ENCODE results near the gene USP21.

DNA sequence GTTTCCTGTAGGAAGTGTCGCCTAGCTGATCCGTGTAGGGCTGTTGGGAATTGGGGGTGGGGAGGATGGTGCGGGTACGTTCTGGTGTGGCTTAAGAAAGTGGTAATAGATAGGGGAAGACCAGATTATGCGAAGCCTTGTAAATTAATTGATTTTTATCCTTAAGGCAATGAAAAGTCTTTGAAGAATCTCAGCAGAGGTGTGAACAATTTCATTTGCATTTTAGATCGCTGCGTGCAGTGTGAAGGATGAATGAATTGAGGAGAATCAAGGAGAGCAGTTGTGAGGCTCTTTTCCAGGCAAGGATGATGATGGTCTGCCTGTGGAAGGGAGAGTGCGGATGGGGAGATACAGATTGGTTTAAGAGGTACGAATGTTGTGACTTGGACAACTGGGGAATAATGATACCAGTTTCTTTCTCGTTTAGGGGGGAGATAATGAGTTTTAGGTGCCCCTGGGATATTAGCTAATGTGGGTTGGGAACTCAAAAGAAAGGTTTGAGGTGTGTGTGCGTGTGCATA is 26.0 kb upstream of the USP21 start:
- no peak for TF ChIP-seq RAD21 (IDR thresholded peaks at IDR 0.05; ENCODE audit: low read depth)
- no peak for TF ChIP-seq YY1 (IDR thresholded peaks at IDR 0.05; ENCODE audit: low read depth)
- no peak for TF ChIP-seq NFIC (IDR thresholded peaks at IDR 0.05)
- TF ChIP-seq MAX (IDR thresholded peaks at IDR 0.05): no peak
- no peak for TF ChIP-seq EGR1 (IDR thresholded peaks at IDR 0.05)
- TF ChIP-seq REST (IDR thresholded peaks at IDR 0.05; ENCODE audit: low read depth): no peak
- TF ChIP-seq EP300 (IDR thresholded peaks at IDR 0.05; ENCODE audit: borderline replicate concordance): no peak
- TF ChIP-seq ZBTB7A (IDR thresholded peaks at IDR 0.05; ENCODE audit: low read depth): no peak

Data from Ishikawa (cell line).